Muscle of leg (tissue), 11 donors: ENCODE measurements around the gene SLC6A9. TPM values are rescaled to one million over a fixed set of nuclear protein-coding genes. Genes with fewer than 3 reads are reported as not detected.

Experiments used
- DNase-seq: peaks from one replicate; pipeline ENCODE4 v3.0.0; 2013
- H3K27ac ChIP-seq: one replicate; pipeline ENCODE4 v1.5.1; 2013; ENCODE audit warnings: mild to moderate bottlenecking, low read length, control low read depth
- H3K27me3 ChIP-seq: one replicate; pipeline ENCODE4 v1.6.1; 2013; ENCODE audit warnings: low read length; ENCODE audit not compliant: control insufficient read depth, insufficient read depth
- H3K36me3 ChIP-seq: one replicate; pipeline ENCODE4 v1.6.1; 2013; ENCODE audit warnings: low read length; ENCODE audit not compliant: control insufficient read depth, insufficient read depth
- H3K4me1 ChIP-seq: one replicate; pipeline ENCODE4 v1.6.1; 2013; ENCODE audit warnings: low read length; ENCODE audit not compliant: control insufficient read depth, insufficient read depth
- H3K4me3 ChIP-seq: one replicate; pipeline ENCODE4 v1.5.1; 2013; ENCODE audit warnings: low read length, control low read depth
- H3K9me3 ChIP-seq: replicated peaks from 2 replicates; pipeline ENCODE4 v1.6.1; 2013; ENCODE audit warnings: low read depth, low read length; ENCODE audit not compliant: control insufficient read depth
- WGBS: methylation state at CpG from one replicate; pipeline ENCODE4 v1.1.5; 2013; ENCODE audit warnings: missing lambda C conversion rate; ENCODE audit not compliant: insufficient coverage; 5-methylcytosine and 5-hydroxymethylcytosine counted together
- polyA plus RNA-seq, 8 donors: library from polyadenylated mRNA; unstranded; fragments of 120-200 nt; gene quantifications; one replicate each; pipeline versions ENCODE4 v1.2.1 to v1.2.3, GENCODE V29; 2013; ENCODE audit warnings: inconsistent platforms in 1 of 8, low replicate concordance in 1 of 8; ENCODE audit not compliant: insufficient read length in 8 of 8, insufficient read depth in 1 of 8
- total RNA-seq: library from RNA; stranded (reverse); fragments of 120-200 nt; gene quantifications from one replicate; pipeline ENCODE4 v1.2.4, GENCODE V29; 2013

SLC6A9 gene
- total and polyA plus RNA-seq, 9 donors = 1.6 to 5.5 (median 3.4) TPM

GRCh38 chr1:44049839-44050238 lies 18.6 kb upstream of the SLC6A9 start:
- peak; percentile 89 for DNase-seq
- no peak overlapping the region for H3K4me3 ChIP-seq
- WGBS = no CpG with 5 or more reads among the region's 2 CpGs
- no peaks in the 10 kb centered on the region for H3K36me3 ChIP-seq
- peaks cover 3% of the 10 kb centered on the region for H3K4me1 ChIP-seq
- H3K27me3 ChIP-seq = peaks cover 5% of the 10 kb centered on the region
- H3K9me3 ChIP-seq = no peaks in the 10 kb centered on the region
- H3K27ac ChIP-seq = no peak overlapping the region

GRCh38 chr1:44048532-44049215 lies 17.4 kb upstream of the SLC6A9 start:
- H3K9me3 ChIP-seq = no peaks in the 10 kb centered on the region
- H3K4me3 ChIP-seq = no peak overlapping the region
- no peaks in the 10 kb centered on the region for H3K36me3 ChIP-seq
- H3K4me1 ChIP-seq = peaks cover 3% of the 10 kb centered on the region
- DNase-seq = no peak
- H3K27me3 ChIP-seq = peaks cover 5% of the 10 kb centered on the region
- 100% methylated on average over 1 of the region's 3 CpGs for WGBS
- peak overlapping the region; percentile 42 for H3K27ac ChIP-seq

GRCh38 chr1:44047131-44047530 lies 15.9 kb upstream of the SLC6A9 start:
- Histone ChIP-seq H3K27me3 (peaks cover 12% of the 10 kb centered on the region), H3K4me3 (no peak overlapping the region), H3K36me3 (no peaks in the 10 kb centered on the region), H3K4me1 (peaks cover 3% of the 10 kb centered on the region), H3K9me3 (no peaks in the 10 kb centered on the region), H3K27ac (no peak overlapping the region)
- 50% methylated on average over 1 of the region's 1 CpG for WGBS
- DNase-seq = no peak

- Histone ChIP-seq H3K36me3 (no peaks in the 10 kb centered on the region), H3K27ac (no peak overlapping the region), H3K4me3 (no peak overlapping the region), H3K4me1 (peaks cover 3% of the 10 kb centered on the region), H3K9me3 (no peaks in the 10 kb centered on the region), H3K27me3 (peaks cover 15% of the 10 kb centered on the region)
- 70% methylated on average over 9 of the region's 9 CpGs for WGBS
- DNase-seq = no peak
Observed at GRCh38 chr1:44045064-44045463, 13.8 kb upstream of the SLC6A9 start.

GRCh38 chr1:44044071-44044801 lies 13.0 kb upstream of the SLC6A9 start:
- H3K36me3 ChIP-seq = no peaks in the 10 kb centered on the region
- no peaks in the 10 kb centered on the region for H3K9me3 ChIP-seq
- peaks cover 13% of the 10 kb centered on the region for H3K27me3 ChIP-seq
- no peak overlapping the region for H3K27ac ChIP-seq
- 80% methylated on average over 7 of the region's 7 CpGs for WGBS
- H3K4me3 ChIP-seq = no peak overlapping the region
- peaks cover 3% of the 10 kb centered on the region for H3K4me1 ChIP-seq
- no peak for DNase-seq

GRCh38 chr1:44043176-44044070 lies 12.2 kb upstream of the SLC6A9 start:
- no peaks in the 10 kb centered on the region for H3K9me3 ChIP-seq
- peaks cover 3% of the 10 kb centered on the region for H3K4me1 ChIP-seq
- no peak overlapping the region for H3K4me3 ChIP-seq
- H3K36me3 ChIP-seq = no peaks in the 10 kb centered on the region
- no peak for DNase-seq
- no peak overlapping the region for H3K27ac ChIP-seq
- peaks cover 13% of the 10 kb centered on the region for H3K27me3 ChIP-seq
- WGBS = 55% methylated on average over 7 of the region's 16 CpGs

- WGBS = no CpG with 5 or more reads among the region's 4 CpGs
- peaks cover 10% of the 10 kb centered on the region for H3K4me1 ChIP-seq
- no peak overlapping the region for H3K4me3 ChIP-seq
- no peak for DNase-seq
- peaks cover 11% of the 10 kb centered on the region for H3K27me3 ChIP-seq
- H3K27ac ChIP-seq = no peak overlapping the region
- H3K36me3 ChIP-seq = no peaks in the 10 kb centered on the region
- no peaks in the 10 kb centered on the region for H3K9me3 ChIP-seq
Observed at GRCh38 chr1:44040846-44041245, 9.6 kb upstream of the SLC6A9 start.

- WGBS = no CpG with 5 or more reads among the region's 2 CpGs
- peaks cover 15% of the 10 kb centered on the region for H3K4me1 ChIP-seq
- H3K27ac ChIP-seq = no peak overlapping the region
- H3K27me3 ChIP-seq = peaks cover 11% of the 10 kb centered on the region
- no peaks in the 10 kb centered on the region for H3K9me3 ChIP-seq
- H3K36me3 ChIP-seq = no peaks in the 10 kb centered on the region
- no peak for DNase-seq
- H3K4me3 ChIP-seq = no peak overlapping the region
Observed at GRCh38 chr1:44040418-44040817, 9.2 kb upstream of the SLC6A9 start.

- peaks cover 11% of the 10 kb centered on the region for H3K27me3 ChIP-seq
Observed at GRCh38 chr1:44038876-44039657, 7.8 kb upstream of the SLC6A9 start.

More at GRCh38 chr1:44038876-44039657, 7.8 kb upstream of the SLC6A9 start:
- WGBS = no CpG with 5 or more reads among the region's 2 CpGs
- no peak for DNase-seq
- no peaks in the 10 kb centered on the region for H3K36me3 ChIP-seq
- no peak overlapping the region for H3K4me3 ChIP-seq
- peaks cover 22% of the 10 kb centered on the region for H3K4me1 ChIP-seq
- H3K27ac ChIP-seq = no peak overlapping the region
- H3K9me3 ChIP-seq = no peaks in the 10 kb centered on the region
